HL-60/S4 treated with retinoic acid at 250 ng/mL for 4 days and 3 days (cell line): Measurements from ENCODE around the gene C2orf42.
"Not testable (repeated sequence)": the region's sequence is repeated elsewhere in the genome, so short reads cannot be mapped to it uniquely, and the experiment has no call there.

Source experiments
- in situ Hi-C: fragments of 300-500 bp; cut with MboI; formaldehyde crosslinking; loops from 2 replicates; pipeline ENCODE4 v1.7.0; 2022; ENCODE audit warnings: low sequenced_read_pairs

Gene C2orf42

DNA sequence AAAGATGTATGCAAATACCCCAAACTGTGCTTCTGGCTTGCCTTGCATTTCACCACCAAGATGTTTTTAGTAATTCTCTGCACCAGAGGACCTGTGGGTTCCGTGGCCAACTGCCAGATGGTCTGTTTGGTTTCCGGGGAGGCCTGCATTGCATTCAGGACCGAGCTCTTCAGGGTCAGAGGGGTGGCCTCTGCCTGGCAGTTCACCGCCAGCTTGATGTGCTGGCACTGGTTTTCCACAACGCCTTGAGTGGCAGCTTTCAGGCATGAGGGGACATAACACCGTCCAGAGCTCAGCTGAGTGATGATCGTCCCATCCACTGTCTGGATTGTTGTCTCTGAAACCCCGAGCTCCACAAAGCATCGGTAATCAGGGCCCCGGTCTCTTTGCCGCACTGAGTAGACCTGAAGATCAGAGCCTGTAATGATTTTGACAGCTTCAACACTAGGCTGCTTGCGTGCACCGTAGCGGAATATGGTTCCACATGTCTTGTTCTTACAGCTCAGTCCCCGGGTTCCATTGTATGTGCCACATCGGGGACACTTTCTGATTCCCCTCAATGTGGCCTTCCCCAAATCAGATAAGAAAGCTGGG is 9.4 kb downstream of the C2orf42 start:
- in situ Hi-C loops, result no loop called here

DNA sequence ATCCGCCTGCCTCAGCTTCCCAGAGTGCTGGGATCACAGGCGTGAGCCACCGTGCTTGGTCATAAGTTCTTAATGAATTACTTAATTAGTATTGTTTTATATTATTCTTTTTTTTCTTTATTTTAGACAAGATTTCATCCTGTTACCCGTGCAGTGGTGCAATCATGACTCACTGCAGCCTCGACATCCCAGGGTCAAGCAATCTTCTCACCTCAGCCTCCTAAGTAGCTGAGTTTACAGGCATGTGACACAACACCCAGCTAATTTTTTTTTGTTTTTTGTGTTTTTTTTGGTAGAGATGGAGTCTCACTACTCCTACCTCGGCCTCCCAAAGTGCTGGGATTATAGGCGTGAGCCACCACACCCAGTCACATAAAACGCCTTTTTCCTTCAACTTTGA is 17.3 kb downstream of the C2orf42 start:
- in situ Hi-C loops, result no loop called here

DNA sequence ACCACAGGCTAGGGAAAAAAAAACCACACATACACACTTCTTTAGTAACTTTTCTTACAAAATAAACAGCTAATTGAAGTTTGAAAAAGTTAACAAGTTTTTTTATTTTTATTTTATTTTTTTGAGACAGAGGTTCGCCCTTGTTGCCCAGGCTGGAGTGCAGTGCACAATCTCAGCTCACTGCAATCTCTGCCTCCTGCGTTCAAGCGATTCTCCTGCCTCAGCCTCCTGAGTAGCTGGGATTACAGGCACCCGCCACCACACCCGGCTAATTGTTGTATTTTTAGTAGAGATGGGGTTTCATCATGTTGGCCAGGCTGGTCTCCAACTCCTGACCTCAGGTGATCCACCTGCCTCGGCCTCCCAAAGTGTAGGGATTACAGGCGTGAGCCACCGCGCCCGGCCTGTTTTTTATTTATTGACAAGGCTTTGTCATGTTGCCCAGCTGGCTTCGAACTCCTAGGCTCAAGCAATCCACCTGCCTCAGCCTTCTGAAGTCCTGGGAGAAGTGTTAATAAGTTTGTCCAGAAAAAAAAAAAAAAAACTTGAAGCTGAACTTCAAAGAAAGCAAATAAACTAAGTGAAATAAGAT is 21.1 kb downstream of the C2orf42 start:
- in situ Hi-C loops, result not testable (repeated sequence)

DNA sequence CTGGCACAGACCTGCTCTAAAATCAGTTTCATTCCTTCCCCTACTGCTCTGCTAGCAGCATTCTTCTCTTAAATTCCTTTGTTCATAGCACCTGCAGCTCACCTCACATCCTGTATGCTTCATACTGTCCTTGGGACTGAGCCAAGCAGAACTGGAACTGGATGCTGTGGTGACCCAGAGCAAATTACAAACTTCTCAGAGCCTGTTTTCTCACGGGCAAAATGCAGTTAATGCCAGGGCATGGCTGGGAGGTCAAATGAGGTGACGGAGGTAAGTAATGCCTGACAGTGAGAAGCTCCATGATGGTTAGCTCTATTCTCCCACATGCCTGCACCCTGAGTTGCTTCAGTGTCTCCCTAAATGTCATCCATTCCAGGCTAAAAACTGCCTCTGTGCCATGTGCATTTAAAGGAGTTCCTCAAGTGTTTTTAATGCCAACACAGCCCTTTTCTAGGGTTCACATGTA is 29.7 kb downstream of the C2orf42 start:
- in situ Hi-C loops, result no loop called here

DNA sequence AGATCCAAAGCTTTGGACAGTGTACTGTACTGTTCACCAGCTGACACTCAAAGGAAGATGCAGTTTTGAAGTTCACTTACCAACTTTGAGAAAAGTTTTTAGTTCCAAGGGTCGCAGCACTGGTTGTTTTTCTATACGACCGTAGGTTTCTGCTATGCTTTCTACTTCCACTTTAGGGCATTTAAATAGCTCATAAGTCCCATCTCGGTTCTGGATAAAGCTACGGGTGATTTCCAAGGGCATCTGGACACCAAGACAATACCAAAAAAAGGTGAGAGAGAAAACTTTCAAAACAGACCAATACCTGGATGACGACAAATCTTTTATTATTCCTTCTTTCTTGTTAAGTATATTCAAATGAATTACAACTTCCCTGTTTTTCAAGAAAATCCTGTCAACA is 30.3 kb downstream of the C2orf42 start:
- in situ Hi-C loops, result no loop called here

DNA sequence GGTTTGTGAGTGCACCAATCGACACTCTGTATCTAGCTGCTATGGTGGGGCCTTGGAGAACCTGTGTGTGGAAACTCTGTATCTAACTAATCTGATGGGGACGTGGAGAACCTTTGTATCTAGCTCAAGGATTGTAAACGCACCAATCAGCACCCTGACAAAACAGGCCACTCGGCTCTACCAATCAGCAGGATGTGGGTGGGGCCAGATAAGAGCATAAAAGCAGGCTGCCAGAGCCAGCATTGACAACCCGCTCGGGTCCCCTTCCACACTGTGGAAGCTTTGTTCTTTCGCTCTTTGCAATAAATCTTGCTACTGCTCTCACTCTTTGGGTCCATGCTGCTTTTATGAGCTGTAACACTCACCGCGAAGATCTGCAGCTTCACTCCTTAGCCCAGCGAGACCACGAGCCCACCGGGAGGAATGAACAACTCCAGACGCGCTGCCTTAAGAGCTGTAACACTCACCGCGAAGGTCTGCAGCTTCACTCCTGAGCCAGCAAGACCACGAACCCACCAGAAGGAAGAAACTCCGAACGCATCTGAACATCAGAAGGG is 41.6 kb downstream of the C2orf42 start:
- in situ Hi-C loops, result loop anchor here (10.0 kb wide), 1 partner anchor 234 kb away; the partner anchor contains the start of gene MXD1

DNA sequence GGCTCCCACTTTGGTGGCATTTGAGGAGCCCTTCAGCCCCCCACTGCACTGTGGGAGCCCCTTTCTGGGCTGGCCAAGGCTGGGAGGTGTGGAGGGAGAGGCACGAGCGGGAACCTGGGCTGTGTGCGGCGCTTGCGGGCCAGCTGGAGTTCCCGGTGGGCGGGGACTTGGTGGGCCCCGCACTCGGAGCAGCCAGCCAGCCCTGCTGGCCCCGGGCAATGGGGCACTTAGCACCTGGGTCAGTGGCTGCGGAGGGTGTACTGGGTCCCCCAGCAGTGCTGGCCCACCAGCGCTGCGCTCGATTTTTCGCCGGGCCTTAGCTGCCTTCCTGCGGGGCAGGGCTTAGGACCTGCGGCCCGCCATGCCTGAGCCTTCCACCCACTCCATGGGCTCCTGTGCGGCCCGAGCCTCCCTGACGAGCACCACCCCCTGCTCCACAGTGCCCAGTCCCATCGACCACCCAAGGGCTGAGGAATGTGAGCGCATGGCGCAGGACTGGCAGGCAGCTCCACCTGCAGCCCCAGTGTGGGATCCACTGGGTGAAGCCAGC is 42.5 kb downstream of the C2orf42 start:
- in situ Hi-C loops, result loop anchor here (10.0 kb wide), 1 partner anchor 233 kb away; the partner anchor contains the start of gene MXD1

DNA sequence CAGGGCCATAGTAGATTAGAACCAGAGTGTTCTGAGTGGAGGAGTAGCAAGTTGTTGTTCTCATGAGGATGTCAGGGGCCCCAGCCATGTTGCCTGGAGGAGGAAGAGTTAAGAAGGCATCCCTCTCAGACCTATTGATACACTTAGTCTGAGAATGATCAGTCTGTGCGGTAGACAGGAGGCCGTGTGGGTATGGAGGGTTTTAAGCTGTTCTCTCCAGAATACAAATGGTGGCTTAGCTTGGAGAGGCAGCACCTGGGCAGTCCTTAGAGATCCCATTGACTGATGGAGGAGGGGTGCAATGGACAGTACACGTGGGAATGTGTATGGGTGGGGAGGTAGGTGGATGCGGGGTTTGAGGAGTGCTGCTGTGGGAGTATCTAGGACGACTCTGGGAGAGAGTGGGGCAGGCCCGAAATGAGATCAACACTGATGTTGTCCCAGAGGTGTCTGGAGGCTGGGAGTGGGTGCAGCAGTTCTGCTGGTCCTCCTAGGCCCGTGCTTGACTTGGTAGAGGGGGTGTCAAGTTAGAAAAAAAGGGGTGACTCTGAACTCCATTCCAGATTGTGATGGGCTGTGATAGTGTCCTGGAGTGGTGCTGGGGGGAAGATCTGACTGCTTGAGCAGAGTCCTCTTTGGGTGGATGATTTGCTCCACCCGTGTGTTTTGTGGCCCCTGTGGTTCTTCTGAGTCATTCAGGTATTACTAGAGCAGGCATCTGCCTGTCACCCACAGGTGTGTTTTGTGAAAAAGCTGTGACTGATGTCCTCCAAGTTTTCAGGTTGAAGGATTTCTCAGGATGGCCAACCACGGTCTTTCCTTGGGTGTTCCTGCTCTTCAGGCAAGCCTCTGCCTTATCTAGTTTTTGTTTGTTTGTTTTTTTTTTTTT is 44.7 kb downstream of the C2orf42 start:
- in situ Hi-C loops, result loop anchor here (10.0 kb wide), 1 partner anchor 231 kb away; the partner anchor contains the start of gene MXD1

DNA sequence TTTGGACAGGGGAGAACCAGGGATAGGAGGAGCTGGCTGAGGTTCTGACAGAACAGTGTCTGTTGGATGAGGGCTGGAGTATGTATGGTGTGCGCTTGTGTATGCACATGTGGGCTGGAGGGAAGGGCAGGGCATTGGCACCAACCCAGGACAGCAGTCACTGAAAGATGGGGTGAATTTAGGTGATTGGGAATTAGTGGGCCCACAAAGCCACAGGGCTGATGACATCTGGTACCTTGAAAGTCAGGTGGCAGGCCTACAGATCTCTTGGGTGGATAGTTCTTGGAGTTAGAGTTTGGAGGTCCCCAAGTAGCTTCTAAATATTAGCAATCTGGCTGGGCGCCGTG is 45.7 kb downstream of the C2orf42 start:
- in situ Hi-C loops, result loop anchor here (10.0 kb wide), 1 partner anchor 230 kb away; the partner anchor contains the start of gene MXD1

DNA sequence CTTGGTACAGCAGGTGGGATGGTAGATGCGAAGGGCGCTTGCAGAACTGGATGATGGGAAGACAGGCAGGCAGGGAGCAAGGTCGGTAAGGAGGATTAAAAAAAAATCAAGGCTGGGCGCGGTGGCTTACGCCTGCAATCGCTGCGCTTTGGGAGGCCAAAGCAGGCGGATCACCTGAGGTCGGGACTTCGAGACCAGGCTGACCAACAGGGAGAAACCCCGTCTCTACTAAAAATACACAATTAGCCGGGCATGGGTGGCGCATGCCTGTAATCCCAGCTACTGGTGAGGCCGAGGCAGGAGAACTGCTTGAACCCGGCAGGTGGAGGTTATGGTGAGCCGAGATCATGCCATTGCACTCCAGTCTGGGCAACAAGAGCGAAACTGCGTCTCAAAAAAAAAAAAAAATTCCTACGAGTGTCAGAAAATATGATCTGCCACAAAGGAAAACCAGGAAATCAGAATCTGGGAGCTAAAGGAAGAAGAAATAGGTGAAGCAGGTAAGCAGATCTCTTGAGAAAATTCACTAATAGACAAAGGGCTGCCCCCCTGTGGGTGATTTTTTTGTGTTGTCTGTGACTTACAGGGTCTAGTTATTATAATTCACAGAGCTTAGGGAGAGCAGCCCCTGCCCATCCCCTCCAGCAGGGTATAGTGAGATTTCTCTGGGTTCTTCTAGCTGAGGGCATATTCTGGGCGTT is 46.2 kb downstream of the C2orf42 start:
- in situ Hi-C loops, result loop anchor here (10.0 kb wide), 1 partner anchor 230 kb away; the partner anchor contains the start of gene MXD1

DNA sequence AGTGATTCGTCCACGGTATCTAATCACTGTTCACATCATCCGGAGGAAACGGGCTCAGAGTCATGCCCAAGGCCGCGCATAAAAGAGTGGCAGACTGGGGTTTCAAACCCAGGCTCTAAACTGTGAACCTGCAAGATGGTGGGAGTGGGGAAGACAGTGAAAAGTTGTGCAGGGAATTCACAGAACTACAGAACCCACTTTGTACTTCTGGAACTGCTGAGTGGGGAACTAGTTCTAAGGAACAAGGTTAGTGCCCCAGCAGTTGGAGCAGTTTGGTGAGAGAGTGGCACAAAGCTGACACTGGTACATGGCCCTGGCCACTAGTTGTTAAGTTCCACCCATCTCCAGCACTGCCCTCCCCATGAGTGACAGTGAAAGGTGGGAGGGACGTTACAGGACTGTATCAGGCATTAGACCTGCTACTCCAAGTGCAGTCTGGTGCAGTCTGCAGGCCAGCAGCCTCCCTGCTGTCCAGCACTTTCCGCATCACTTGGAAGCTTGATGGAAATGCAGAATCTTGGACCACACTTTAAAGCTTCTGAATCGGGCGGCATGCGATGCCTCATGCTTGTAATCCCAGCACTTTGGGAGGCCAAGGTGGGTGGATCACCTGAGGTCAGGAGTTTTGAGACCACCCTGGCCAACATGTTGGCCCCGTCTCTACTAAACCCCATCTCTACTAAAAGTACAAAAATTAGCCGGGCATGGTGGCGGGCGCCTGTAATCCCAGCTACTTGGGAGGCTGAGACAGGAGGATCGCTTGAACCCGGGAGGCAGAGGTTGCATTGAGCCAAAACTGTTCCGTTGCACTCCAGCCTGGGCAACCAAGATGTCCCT is 47.3 kb downstream of the C2orf42 start:
- in situ Hi-C loops, result loop anchor here (10.0 kb wide), 1 partner anchor 229 kb away; the partner anchor contains the start of gene MXD1

DNA sequence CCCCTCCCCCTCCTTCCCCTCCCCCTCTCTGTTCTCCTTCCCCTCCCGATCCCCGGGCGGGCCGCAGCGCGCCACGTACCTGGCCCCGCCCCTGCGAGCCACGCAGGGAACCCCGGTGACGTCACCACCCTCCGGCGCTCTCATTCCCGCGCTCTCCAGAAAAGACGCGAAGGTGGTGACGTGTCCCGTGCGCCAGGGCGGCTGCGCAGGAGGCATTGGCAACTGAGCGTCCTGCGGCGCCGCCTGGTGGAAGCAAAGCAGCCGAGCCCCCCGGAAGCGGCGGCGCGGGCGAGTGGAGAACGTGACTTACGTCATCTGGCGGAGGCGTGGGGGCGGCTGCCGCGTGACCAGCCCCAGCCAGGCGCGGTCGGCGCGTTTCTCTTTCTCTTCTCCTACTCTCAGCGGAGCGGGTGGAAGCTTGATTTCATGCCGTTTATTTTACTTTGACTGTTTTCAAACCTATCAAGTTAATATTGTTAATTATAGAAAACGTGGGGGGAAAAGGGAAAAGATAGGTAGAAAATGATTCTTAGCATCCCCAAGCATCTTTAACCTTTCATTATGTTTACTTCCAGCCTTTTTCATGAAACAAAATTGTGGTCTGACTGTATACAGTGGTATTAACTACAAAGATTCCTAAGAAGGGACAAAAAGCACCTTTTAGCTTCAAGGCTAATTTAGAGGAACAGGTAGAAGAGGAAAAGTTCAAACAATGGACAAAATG is 48.1 kb downstream of the C2orf42 start:
- in situ Hi-C loops, result loop anchor here (10.0 kb wide), 1 partner anchor 228 kb away; the partner anchor contains the start of gene MXD1

DNA sequence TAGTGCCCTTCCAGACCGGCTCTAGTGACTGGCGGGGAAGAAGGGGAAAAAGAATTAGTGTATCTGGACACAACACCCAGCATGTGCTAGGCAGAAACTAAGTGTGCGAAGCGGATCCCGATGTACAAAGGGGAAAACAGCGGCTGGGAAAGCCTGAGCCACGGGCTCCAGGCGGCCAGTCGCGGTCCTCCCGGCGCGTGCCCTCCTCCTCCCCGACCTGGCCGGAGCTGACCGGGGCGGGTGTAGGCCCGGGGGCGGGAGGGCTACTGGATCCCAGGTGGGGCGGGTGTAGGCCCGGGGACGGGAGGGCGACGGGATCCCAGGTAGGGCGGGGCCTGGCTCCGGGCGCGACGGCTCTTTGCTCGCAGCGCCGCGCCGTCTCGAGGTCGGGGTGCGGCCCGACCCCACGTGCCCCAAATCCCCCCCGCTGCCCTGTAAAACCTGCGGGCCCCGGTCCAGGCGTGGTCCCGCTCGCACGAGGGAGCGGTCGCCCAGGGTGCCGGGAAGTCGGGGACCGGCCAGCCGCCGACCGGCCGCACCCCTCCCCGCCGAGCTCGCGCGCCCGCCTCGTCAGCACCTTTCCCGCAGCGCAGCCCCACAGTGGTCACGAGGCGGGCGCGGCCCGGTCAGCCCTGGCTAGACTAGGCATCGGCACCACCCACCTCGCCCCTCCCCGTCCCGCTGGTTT is 48.8 kb downstream of the C2orf42 start:
- in situ Hi-C loops, result loop anchor here (10.0 kb wide), 1 partner anchor 227 kb away; the partner anchor contains the start of gene MXD1

DNA sequence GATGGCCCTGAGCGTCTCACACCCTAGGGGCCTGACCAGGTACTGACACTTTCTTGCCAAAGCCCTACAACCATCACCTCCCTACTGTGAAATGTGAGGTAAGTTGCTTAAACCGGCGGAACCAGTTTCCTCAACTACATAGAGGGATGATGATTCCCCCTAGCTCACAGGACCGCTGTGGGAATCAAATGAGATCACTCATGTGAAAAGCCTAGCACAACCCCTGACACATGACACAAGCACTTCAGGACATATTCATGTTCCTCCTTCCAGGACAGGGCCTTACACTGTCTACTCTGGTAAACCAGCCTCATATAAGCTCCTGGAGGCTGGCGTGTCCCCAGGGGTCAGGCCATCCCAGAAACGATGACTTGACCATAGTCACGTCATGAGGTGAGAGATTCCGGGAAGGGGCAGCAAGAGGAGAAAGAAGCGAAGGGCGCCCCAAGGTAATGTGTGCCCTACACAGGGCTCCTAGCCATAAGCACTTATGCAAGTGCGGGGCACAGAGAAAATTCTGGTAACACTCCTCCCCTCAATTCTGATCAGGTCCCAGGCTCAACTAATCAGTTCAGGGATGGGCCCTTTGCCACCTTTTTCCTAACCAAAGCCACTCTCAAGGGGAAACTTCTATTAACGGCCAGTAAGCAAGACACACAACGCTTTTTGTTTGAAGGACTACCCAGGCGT is 49.5 kb downstream of the C2orf42 start:
- in situ Hi-C loops, result loop anchor here (10.0 kb wide), 1 partner anchor 227 kb away; the partner anchor contains the start of gene MXD1

DNA sequence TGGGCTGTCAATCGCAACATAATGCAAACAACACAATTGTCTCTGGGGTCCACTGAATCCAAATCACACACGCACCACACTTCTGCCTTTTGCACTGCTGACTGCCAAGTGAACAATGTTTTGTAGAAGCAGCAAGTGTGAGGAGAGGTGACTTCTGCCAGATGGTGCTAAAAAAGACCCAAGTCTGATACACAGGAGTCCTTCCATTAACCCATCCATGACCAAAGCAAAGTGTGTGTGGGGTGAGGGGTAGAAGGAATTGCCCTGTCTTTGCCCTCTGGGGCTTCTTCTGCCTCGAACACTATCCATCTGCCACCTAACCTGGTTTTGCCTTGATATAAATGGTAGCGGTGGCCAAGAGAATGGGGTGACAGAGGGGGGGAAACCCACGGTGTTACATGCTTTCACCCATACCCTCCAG is 50.0 kb downstream of the C2orf42 start:
- in situ Hi-C loops, result loop anchor here (10.0 kb wide), 1 partner anchor 226 kb away; the partner anchor contains the start of gene MXD1

DNA sequence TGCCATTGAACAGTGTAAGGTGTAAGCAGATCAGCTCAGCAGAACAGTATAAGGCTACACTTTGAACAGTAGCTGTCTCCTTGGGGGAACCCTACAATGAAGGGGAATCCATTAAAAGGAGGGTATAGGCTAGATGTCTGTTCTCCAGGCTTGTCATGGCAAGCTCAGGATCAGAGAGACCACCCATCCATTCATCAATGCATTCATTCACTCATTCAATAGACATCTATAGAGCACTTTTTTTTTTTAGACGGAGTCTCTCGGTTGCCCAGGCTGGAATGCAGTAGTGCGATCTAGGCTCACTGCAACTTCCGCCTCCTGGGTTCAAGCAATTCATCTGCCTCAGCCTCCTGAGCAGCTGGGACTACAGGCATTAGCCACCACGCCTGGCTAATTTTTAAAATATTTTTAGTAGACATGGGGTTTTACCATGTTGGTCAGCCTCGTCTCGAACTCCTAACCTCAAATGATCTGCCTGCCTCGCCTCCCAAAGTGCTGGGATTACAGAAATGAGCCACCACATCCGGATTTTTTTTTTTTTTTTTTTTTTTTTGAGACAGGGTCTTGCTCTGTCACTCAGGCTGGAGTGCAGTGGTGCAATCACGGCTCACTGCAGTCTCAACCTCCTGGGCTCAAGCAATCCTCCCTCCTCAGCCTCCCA is 56.4 kb downstream of the C2orf42 start:
- in situ Hi-C loops, result loop anchor here (10.0 kb wide), 1 partner anchor 50 kb away; the partner anchor contains the start of gene PCBP1
